ENCODE data around the gene INTS15. TPM values are rescaled to one million over a fixed set of nuclear protein-coding genes. Genes with fewer than 3 reads are reported as not detected.

The INTS15 gene
- total and polyA plus RNA-seq, 3 experiments from 2014 or later: 45.8 to 47.3 (median 46.9) TPM

DNA sequence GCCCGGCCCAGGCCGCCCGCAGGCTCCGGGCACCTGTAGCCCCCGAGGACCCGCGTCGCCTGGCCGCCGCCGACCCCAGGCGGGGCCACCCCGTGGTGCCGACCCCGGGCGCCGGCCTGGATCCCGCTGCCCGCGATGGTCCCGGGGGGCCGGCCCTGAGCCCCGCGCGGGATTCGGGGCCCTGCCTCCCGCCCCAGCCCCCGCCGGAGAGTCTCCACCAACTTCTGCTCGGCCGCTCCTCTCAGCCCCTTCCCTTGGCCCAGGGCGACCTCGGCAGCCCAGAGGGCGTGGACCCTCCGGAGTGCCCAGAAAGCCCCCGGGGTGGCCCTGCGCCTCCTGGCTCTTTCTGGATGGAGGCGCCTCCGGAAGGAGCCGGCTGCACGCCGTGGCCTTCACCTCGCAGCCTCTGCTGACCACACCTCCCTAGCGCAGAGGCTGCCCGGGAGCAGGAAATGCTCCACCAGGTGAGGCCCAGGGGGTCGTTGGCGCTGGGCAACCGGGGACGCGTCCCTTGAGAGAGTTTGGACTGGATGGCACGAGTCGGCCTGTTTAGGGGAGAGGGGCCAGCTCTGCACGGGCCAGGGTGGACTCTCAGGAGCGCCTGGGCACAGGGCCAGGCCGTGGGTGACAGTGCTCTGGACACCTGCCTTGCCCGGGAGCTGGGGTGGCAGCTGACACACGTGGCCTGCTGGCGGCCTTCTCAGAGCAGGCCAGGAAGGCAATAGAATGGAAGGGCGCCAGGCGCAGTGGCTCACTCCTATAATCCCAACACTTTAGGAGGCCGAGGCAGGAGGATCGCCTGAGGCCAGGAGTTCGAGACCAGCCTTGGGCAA, 26.1 kb downstream of the INTS15 start:
- Mint-ChIP-seq H3K4me1 (peaks cover 22 to 48% (median 26%) of the 10 kb centered on the region in 3 donors), H3K36me3 (peaks cover 0 to 11% (median under 1%) of the 10 kb centered on the region in 3 donors), H3K9me3 (no peaks in the 10 kb centered on the region), H3K4me3 (peak overlapping the region; percentile 67 to 84 (median 72)), H3K27me3 (peaks cover 0 to 4% of the 10 kb centered on the region in 2 donors), H3K27ac (peak overlapping the region in 6 of 8 donors; percentile 27 to 65 (median 42))
- CTCF ChIA-PET: no interaction called here
- peaks cover 16% of the 10 kb centered on the region for H3K4me1 ChIP-seq (ENCODE audit: insufficient read depth, low read length)
- no peak overlapping the region for H3K27ac ChIP-seq (ENCODE audit: low read depth, low read length)
- no peaks in the 10 kb centered on the region for H3K27me3 ChIP-seq (ENCODE audit: insufficient read depth, low read length, poor library complexity, severe bottlenecking)
- POLR2A ChIA-PET: interaction anchor here (0.7 to 1.5 kb wide), 2 partner anchors 8 to 9 kb away, joined by 3 read pairs; no protein-coding TSS in a partner anchor
- no peak for DNase-seq
- H3K36me3 ChIP-seq (ENCODE audit: insufficient read depth, low read length): no peaks in the 10 kb centered on the region
- H3K4me3 ChIP-seq (ENCODE audit: low read length): peak overlapping the region; percentile 26
- no peaks in the 10 kb centered on the region for H3K9me3 ChIP-seq (ENCODE audit: low read length)

DNA sequence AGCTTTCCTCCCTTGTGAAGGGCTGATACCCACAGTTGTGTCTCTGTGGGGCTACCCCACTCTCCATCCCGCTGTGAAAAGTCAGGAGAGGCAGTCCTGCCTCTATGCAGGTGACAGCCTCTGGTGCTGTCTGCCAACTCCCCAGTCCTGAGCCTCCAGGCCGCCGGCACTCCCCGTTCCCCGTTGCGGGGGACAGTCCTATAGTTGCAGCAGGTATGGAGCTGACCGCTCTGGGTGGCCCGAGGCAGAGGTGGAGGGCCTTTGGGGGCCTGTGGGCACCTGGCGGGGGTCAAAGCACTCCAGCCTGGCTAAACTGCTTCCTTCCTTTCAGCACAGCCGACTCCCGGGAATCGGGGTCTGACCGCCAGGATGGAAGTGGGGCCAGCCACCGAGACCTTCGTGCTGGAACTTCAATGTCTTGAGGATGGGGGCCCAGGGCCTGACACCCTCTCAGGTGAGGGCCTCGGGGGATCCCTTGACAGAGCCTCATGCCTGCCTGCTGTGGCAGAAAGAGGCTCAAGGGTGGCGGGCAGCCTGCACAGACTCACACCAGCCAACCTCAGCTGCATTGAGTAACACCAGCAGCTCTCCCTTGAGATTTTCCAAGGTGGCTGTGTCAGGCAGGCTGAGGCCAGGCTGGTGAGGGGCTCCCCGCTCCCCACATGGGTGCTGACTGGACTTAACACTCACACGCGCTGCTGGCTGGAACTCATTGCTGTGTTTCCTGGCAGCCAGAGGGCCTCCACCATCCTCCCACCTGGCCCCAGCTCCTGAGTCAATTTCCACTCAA, 27.2 kb downstream of the INTS15 start:
- Mint-ChIP-seq H3K27ac (peak overlapping the region; percentile 35 to 95 (median 78)), H3K36me3 (peaks cover 4 to 20% (median 5%) of the 10 kb centered on the region in 3 donors), H3K9me3 (no peaks in the 10 kb centered on the region), H3K4me1 (peaks cover 32 to 58% (median 35%) of the 10 kb centered on the region in 3 donors), H3K27me3 (peaks cover 0 to 5% of the 10 kb centered on the region in 2 donors), H3K4me3 (peak overlapping the region; percentile 73 to 87 (median 81))
- Histone ChIP-seq H3K36me3 (ENCODE audit: insufficient read depth, low read length) (no peaks in the 10 kb centered on the region), H3K27me3 (ENCODE audit: insufficient read depth, low read length, poor library complexity, severe bottlenecking) (no peaks in the 10 kb centered on the region), H3K9me3 (ENCODE audit: low read length) (no peaks in the 10 kb centered on the region), H3K4me1 (ENCODE audit: insufficient read depth, low read length) (peaks cover 26% of the 10 kb centered on the region), H3K27ac (ENCODE audit: low read depth, low read length) (no peak overlapping the region), H3K4me3 (ENCODE audit: low read length) (no peak overlapping the region)
- ChIA-PET POLR2A (no interaction called here), CTCF (interaction anchor here (0.7 to 1.2 kb wide), 2 partner anchors 27 to 241 kb away, joined by 3 read pairs; partner anchors contain the start of gene INTS15)
- DNase-seq: no peak

- H3K4me1 Mint-ChIP-seq: peaks cover 39 to 65% (median 41%) of the 10 kb centered on the region in 3 donors
- ChIA-PET POLR2A (no interaction called here), CTCF (interaction anchor here (1.2 kb wide), 1 partner anchor 239 kb away, joined by 3 read pairs; no protein-coding TSS in a partner anchor)
- H3K9me3 ChIP-seq (ENCODE audit: low read length): no peaks in the 10 kb centered on the region
- H3K27ac Mint-ChIP-seq: peak overlapping the region in 5 of 8 donors; percentile 31 to 82 (median 60)
- no peaks in the 10 kb centered on the region for H3K36me3 ChIP-seq (ENCODE audit: insufficient read depth, low read length)
- no peak overlapping the region for H3K27ac ChIP-seq (ENCODE audit: low read depth, low read length)
- no peaks in the 10 kb centered on the region for H3K9me3 Mint-ChIP-seq
- H3K4me1 ChIP-seq (ENCODE audit: insufficient read depth, low read length): peaks cover 33% of the 10 kb centered on the region
- peak overlapping the region in 3 of 7 donors; percentile 10 to 67 (median 12) for H3K4me3 Mint-ChIP-seq
- no peak overlapping the region for H3K4me3 ChIP-seq (ENCODE audit: low read length)
- H3K36me3 Mint-ChIP-seq: peaks cover 4 to 22% (median 5%) of the 10 kb centered on the region in 3 donors
- no peaks in the 10 kb centered on the region for H3K27me3 ChIP-seq (ENCODE audit: insufficient read depth, low read length, poor library complexity, severe bottlenecking)
- peaks cover 0 to 3% of the 10 kb centered on the region in 2 donors for H3K27me3 Mint-ChIP-seq
- no peak for DNase-seq
Measured at GRCh38 chr7:6618621-6619020, 28.8 kb downstream of the INTS15 start.

DNA sequence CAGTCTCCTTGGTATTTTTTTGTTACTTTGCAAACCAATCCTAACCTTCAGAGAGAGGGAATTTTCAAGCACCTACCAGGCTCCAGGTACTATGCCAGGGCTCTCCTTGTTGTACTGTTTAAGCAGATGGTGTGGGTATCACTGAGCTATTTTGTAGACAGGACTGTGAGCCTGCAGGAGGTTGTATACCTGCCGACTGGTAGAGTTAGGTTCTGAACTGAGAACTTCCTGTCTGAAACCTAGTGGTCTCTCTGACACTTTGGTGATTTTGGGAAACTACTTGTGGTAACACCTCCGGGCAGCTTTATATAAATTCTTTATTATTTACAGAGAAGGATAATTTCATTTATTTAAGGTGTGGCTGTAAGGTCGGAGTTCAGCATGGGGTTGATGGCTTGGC, 30.1 kb downstream of the INTS15 start:
- Mint-ChIP-seq H3K27ac (peak overlapping the region; percentile 63 to 94 (median 88)), H3K36me3 (peaks cover 4 to 25% (median 5%) of the 10 kb centered on the region in 3 donors), H3K4me3 (peak overlapping the region; percentile 50 to 86 (median 76)), H3K4me1 (peaks cover 43 to 73% (median 48%) of the 10 kb centered on the region in 3 donors), H3K9me3 (no peaks in the 10 kb centered on the region), H3K27me3 (peaks cover 0 to 3% of the 10 kb centered on the region in 2 donors)
- no peak overlapping the region for H3K27ac ChIP-seq (ENCODE audit: low read depth, low read length)
- no peak overlapping the region for H3K4me3 ChIP-seq (ENCODE audit: low read length)
- ChIA-PET CTCF (interaction anchor here (1.2 to 3.2 kb wide), 5 partner anchors 9 to 30 kb away, joined by 4 to 21 read pairs (median 4); partner anchors contain the start of genes INTS15 and ZNF316), POLR2A (interaction anchor here (0.6 to 2.0 kb wide), 2 partner anchors 30 to 85 kb away, joined by 3 to 8 read pairs; partner anchors contain the start of gene INTS15)
- H3K9me3 ChIP-seq (ENCODE audit: low read length): no peaks in the 10 kb centered on the region
- peaks cover 46% of the 10 kb centered on the region for H3K4me1 ChIP-seq (ENCODE audit: insufficient read depth, low read length)
- H3K27me3 ChIP-seq (ENCODE audit: insufficient read depth, low read length, poor library complexity, severe bottlenecking): no peaks in the 10 kb centered on the region
- DNase-seq: no peak
- H3K36me3 ChIP-seq (ENCODE audit: insufficient read depth, low read length): no peaks in the 10 kb centered on the region

GRCh38 chr7:6621195-6622133, 31.6 kb downstream of the INTS15 start:
- no peaks in the 10 kb centered on the region for H3K27me3 ChIP-seq (ENCODE audit: insufficient read depth, low read length, poor library complexity, severe bottlenecking)
- peaks cover 4 to 25% (median 5%) of the 10 kb centered on the region in 3 donors for H3K36me3 Mint-ChIP-seq
- H3K4me3 ChIP-seq (ENCODE audit: low read length): peak overlapping the region; percentile 46
- H3K27me3 Mint-ChIP-seq: peaks cover 0 to 3% of the 10 kb centered on the region in 2 donors
- H3K27ac Mint-ChIP-seq: peak overlapping the region; percentile 54 to 93 (median 82)
- H3K4me1 Mint-ChIP-seq: peaks cover 47 to 75% (median 49%) of the 10 kb centered on the region in 3 donors
- peaks cover 52% of the 10 kb centered on the region for H3K4me1 ChIP-seq (ENCODE audit: insufficient read depth, low read length)
- ChIA-PET POLR2A (interaction anchor here (0.6 to 2.0 kb wide), 3 partner anchors 16 to 162 kb away, joined by 3 to 8 read pairs (median 3); partner anchors contain the start of genes INTS15 and ZNF316), CTCF (interaction anchor here (1.1 to 3.2 kb wide), 9 partner anchors 9 to 39 kb away, joined by 3 to 21 read pairs (median 4); partner anchors contain the start of genes INTS15 and ZNF316)
- no peaks in the 10 kb centered on the region for H3K9me3 Mint-ChIP-seq
- H3K4me3 Mint-ChIP-seq: peak overlapping the region; percentile 73 to 86 (median 79)
- H3K36me3 ChIP-seq (ENCODE audit: insufficient read depth, low read length): no peaks in the 10 kb centered on the region
- no peak overlapping the region for H3K27ac ChIP-seq (ENCODE audit: low read depth, low read length)
- no peak for DNase-seq
- no peaks in the 10 kb centered on the region for H3K9me3 ChIP-seq (ENCODE audit: low read length)

DNA sequence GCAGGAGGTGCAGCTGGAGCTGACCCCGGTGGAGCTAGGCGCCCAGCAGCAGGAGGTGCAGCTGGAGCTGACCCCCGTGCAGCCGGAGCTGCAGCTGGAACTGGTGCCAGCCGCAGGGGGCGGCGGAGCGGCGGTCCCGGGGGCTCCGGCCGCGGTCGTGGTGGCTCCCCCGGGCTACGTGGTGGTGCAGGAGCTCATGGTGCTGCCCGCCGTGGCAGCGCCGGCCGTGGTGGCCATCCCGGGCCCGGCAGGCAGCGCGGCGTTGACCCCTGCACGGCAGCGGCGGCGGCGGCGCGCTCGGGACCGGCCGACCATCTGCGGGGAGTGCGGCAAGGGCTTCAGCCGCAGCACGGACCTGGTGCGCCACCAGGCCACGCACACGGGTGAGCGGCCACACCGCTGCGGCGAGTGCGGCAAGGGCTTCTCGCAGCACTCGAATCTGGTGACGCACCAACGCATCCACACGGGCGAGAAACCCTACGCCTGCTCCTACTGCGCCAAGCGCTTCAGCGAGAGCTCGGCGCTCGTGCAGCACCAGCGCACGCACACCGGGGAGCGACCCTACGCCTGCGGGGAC, 32.4 kb downstream of the INTS15 start:
- Mint-ChIP-seq H3K27me3 (peaks cover 0 to 1% of the 10 kb centered on the region in 2 donors), H3K36me3 (peaks cover 4 to 25% (median 5%) of the 10 kb centered on the region in 3 donors), H3K4me3 (no peak overlapping the region), H3K27ac (no peak overlapping the region), H3K9me3 (no peaks in the 10 kb centered on the region), H3K4me1 (peaks cover 47 to 74% (median 51%) of the 10 kb centered on the region in 3 donors)
- DNase-seq: no peak
- H3K27me3 ChIP-seq (ENCODE audit: insufficient read depth, low read length, poor library complexity, severe bottlenecking): no peaks in the 10 kb centered on the region
- POLR2A ChIA-PET: interaction anchor here (0.6 to 1.4 kb wide), 2 partner anchors 15 to 162 kb away, joined by 3 read pairs; partner anchors contain the start of gene ZNF316
- peaks cover 52% of the 10 kb centered on the region for H3K4me1 ChIP-seq (ENCODE audit: insufficient read depth, low read length)
- CTCF ChIA-PET: interaction anchor here (1.1 to 3.2 kb wide), 6 partner anchors 10 to 38 kb away, joined by 3 to 21 read pairs (median 4); partner anchors contain the start of genes INTS15 and ZNF316
- no peak overlapping the region for H3K27ac ChIP-seq (ENCODE audit: low read depth, low read length)
- no peak overlapping the region for H3K4me3 ChIP-seq (ENCODE audit: low read length)
- H3K9me3 ChIP-seq (ENCODE audit: low read length): no peaks in the 10 kb centered on the region
- H3K36me3 ChIP-seq (ENCODE audit: insufficient read depth, low read length): no peaks in the 10 kb centered on the region

All from CD8-positive, alpha-beta memory T cell (primary cell).